ENCODE results near the gene DAPK2. TPM values are rescaled to one million over a fixed set of nuclear protein-coding genes. Genes with fewer than 3 reads are reported as not detected.

DAPK2 gene
- total RNA-seq, 1 experiment from 2014 or later = 2.3 TPM

DNA sequence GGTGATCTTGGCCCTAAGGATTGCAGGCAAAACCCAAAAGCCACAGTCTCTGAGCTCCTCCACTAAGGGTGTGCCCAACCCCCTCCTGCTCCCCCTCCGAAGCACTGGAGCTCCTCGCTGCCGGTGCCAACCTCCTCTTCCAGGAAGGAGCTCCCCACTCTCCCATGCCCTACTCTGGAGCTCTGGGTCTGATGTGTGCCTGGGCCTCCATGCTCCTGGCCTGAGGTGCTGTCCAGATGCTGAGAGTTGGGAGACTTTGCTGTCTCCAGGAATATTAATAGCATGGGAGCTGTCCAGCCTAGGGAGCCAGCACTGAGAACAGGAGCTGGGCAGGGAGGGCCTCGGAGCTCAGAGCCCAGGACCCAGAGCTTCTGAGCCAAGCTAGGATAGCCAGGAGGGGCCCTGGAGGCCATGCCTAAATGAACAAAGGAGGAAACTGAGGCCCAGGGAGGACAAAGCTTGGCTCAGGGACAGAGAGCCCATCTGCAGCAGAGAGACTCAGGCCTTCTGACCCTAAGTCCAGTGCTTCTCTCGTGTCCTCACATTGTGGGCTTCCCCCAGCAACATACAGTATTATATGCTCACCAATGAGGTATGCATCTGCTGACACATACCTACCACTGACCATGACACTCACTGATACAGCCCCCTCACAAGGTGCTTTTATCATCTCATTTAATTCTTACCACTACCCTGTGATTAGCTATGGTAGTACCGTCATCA lies 175.6 kb downstream of the DAPK2 start (continued):
- TF ChIP-seq ELF4 (CRISPR knock-in tag; IDR thresholded peaks at IDR 0.05; ENCODE audit: low read depth) (no peak), GABPB1 (CRISPR knock-in tag; IDR thresholded peaks at IDR 0.05) (0 out of 2 replicates have a peak, but pooled peaks have one; percentile 30), IRF2 (CRISPR knock-in tag; IDR thresholded peaks at IDR 0.05; ENCODE audit: borderline replicate concordance, low read depth) (no peak), ZNF121 (CRISPR knock-in tag; IDR thresholded peaks at IDR 0.05) (peak; percentile 58; the same call in 1 of the 2 replicates), ZNF416 (CRISPR knock-in tag; IDR thresholded peaks at IDR 0.05) (no peak), ATF1 (CRISPR knock-in tag; IDR thresholded peaks at IDR 0.05) (no peak), ZNF219 (CRISPR knock-in tag; IDR thresholded peaks at IDR 0.05; ENCODE audit: borderline replicate concordance) (peak; percentile 98)
- TF ChIP-seq, protein P1, sequence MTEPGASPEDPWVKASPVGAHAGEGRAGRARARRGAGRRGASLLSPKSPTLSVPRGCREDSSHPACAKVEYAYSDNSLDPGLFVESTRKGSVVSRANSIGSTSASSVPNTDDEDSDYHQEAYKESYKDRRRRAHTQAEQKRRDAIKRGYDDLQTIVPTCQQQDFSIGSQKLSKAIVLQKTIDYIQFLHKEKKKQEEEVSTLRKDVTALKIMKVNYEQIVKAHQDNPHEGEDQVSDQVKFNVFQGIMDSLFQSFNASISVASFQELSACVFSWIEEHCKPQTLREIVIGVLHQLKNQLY (CRISPR knock-in tag; IDR thresholded peaks at IDR 0.05) = peak; percentile 51; the same call in 1 of the 2 replicates
- TF ChIP-seq, protein P2, sequence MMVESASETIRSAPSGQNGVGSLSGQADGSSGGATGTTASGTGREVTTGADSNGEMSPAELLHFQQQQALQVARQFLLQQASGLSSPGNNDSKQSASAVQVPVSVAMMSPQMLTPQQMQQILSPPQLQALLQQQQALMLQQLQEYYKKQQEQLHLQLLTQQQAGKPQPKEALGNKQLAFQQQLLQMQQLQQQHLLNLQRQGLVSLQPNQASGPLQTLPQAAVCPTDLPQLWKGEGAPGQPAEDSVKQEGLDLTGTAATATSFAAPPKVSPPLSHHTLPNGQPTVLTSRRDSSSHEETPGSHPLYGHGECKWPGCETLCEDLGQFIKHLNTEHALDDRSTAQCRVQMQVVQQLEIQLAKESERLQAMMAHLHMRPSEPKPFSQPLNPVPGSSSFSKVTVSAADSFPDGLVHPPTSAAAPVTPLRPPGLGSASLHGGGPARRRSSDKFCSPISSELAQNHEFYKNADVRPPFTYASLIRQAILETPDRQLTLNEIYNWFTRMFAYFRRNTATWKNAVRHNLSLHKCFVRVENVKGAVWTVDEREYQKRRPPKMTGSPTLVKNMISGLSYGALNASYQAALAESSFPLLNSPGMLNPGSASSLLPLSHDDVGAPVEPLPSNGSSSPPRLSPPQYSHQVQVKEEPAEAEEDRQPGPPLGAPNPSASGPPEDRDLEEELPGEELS (CRISPR knock-in tag; IDR thresholded peaks at IDR 0.05) = peak; percentile 94
- TF ChIP-seq, protein P3, sequence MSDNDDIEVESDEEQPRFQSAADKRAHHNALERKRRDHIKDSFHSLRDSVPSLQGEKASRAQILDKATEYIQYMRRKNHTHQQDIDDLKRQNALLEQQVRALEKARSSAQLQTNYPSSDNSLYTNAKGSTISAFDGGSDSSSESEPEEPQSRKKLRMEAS (CRISPR knock-in tag; IDR thresholded peaks at IDR 0.05) = peak; percentile 65; the same call in 1 of the 2 replicates
- TF ChIP-seq, protein P4, sequence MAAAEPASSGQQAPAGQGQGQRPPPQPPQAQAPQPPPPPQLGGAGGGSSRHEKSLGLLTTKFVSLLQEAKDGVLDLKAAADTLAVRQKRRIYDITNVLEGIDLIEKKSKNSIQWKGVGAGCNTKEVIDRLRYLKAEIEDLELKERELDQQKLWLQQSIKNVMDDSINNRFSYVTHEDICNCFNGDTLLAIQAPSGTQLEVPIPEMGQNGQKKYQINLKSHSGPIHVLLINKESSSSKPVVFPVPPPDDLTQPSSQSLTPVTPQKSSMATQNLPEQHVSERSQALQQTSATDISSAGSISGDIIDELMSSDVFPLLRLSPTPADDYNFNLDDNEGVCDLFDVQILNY (CRISPR knock-in tag; IDR thresholded peaks at IDR 0.05) = peak; percentile 51; the same call in 1 of the 2 replicates

DNA sequence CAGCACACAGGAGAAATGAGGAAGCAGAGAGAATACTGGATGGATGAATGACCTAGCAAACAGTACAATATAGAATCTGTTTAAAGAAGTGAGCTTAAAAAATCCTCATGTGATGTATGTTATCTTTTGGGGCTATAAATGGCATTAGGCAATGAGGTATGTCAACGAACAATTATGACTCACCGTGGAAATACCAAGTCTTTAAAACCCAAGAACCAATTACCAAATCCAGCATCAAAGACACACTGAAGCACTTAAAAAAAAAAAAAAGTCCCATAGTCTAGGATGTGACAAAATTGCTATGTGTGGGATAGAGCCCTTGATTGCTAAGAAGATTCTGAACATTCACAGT lies 176.3 kb downstream of the DAPK2 start:
- no peak overlapping the region for H3K4me3 Mint-ChIP-seq
- no peak overlapping the region for H3K27ac Mint-ChIP-seq
- H3K9me3 Mint-ChIP-seq = peaks cover 3% of the 10 kb centered on the region; the same call in 1 of the 2 replicates

DNA sequence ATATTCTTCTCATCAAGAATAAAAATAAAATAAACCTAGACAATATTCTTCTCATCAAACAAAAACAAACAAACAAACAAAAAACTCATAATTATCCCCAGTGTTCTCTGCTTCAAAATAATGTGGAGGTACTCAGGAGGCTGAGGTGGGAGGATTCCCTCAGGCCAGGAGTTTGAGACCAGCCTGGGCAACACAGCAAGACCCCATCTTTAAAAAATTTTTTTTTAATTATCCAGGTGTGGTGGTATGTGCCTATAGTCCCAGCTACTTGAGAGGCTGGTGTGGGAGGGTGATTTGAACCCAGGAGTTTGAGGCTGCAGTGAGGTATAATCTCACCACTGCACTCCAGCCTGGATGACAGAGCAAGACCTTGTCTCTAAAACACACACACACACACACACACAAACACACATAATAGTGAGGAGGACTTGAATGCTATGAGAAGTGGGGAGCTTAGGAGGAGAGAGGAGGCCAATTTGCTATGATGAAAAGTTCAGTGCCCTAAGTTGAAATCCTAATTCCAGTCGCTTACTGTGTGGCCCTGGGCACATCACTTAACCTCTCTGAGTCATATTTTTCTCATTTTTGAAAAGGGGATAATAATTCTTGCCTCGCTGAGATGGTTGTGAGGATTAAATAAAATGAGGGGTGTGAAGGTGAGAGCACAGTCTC lies 176.8 kb downstream of the DAPK2 start:
- Mint-ChIP-seq H3K4me3 (no peak overlapping the region), H3K27ac (no peak overlapping the region), H3K4me1 (no peaks in the 10 kb centered on the region; the same call in 1 of the 2 replicates), H3K27me3 (ENCODE audit: low read depth) (no peaks in the 10 kb centered on the region), H3K9me3 (peaks cover 3% of the 10 kb centered on the region; the same call in 1 of the 2 replicates), H3K36me3 (no peaks in the 10 kb centered on the region; the same call in 1 of the 2 replicates)
- TF ChIP-seq NR1H2 (CRISPR knock-in tag; IDR thresholded peaks at IDR 0.05) (no peak), CREB1 (CRISPR knock-in tag; IDR thresholded peaks at IDR 0.05) (no peak), JAZF1 (CRISPR knock-in tag; IDR thresholded peaks at IDR 0.05) (no peak), EMX1 (CRISPR knock-in tag; IDR thresholded peaks at IDR 0.05) (no peak), ESRRA (CRISPR knock-in tag; IDR thresholded peaks at IDR 0.05; ENCODE audit: borderline replicate concordance) (no peak)
- TF ChIP-seq, protein P5, sequence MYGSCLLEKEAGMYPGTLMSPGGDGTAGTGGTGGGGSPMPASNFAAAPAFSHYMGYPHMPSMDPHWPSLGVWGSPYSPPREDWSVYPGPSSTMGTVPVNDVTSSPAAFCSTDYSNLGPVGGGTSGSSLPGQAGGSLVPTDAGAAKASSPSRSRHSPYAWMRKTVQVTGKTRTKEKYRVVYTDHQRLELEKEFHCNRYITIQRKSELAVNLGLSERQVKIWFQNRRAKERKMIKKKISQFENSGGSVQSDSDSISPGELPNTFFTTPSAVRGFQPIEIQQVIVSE (CRISPR knock-in tag; IDR thresholded peaks at IDR 0.05; ENCODE audit: borderline replicate concordance) = no peak
- TF ChIP-seq, protein P6, sequence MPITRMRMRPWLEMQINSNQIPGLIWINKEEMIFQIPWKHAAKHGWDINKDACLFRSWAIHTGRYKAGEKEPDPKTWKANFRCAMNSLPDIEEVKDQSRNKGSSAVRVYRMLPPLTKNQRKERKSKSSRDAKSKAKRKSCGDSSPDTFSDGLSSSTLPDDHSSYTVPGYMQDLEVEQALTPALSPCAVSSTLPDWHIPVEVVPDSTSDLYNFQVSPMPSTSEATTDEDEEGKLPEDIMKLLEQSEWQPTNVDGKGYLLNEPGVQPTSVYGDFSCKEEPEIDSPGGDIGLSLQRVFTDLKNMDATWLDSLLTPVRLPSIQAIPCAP (CRISPR knock-in tag; IDR thresholded peaks at IDR 0.05) = no peak
- TF ChIP-seq, protein P3 (CRISPR knock-in tag; IDR thresholded peaks at IDR 0.05) = no peak
- TF ChIP-seq, protein P1 (CRISPR knock-in tag; IDR thresholded peaks at IDR 0.05) = no peak
- TF ChIP-seq, protein P7, sequence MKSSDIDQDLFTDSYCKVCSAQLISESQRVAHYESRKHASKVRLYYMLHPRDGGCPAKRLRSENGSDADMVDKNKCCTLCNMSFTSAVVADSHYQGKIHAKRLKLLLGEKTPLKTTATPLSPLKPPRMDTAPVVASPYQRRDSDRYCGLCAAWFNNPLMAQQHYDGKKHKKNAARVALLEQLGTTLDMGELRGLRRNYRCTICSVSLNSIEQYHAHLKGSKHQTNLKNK (CRISPR knock-in tag; IDR thresholded peaks at IDR 0.05) = no peak
- TF ChIP-seq, protein P8, sequence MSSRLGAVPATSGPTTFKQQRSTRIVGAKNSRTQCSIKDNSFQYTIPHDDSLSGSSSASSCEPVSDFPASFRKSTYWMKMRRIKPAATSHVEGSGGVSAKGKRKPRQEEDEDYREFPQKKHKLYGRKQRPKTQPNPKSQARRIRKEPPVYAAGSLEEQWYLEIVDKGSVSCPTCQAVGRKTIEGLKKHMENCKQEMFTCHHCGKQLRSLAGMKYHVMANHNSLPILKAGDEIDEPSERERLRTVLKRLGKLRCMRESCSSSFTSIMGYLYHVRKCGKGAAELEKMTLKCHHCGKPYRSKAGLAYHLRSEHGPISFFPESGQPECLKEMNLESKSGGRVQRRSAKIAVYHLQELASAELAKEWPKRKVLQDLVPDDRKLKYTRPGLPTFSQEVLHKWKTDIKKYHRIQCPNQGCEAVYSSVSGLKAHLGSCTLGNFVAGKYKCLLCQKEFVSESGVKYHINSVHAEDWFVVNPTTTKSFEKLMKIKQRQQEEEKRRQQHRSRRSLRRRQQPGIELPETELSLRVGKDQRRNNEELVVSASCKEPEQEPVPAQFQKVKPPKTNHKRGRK (CRISPR knock-in tag; IDR thresholded peaks at IDR 0.05; ENCODE audit: borderline replicate concordance) = no peak
- POLR2A ChIA-PET = no interaction called here
- ATAC-seq (no peak), DNase-seq (ENCODE audit: low spot score) (no peak)
- CTCF ChIA-PET = interaction anchor here (1.1 to 1.4 kb wide), 2 partner anchors 76 to 117 kb away, joined by 3 to 6 read pairs; no protein-coding TSS in a partner anchor

More for the DNA sequence above, 176.3 kb downstream of the DAPK2 start:
- DNase-seq (ENCODE audit: low spot score) (no peak), ATAC-seq (no peak)
- Mint-ChIP-seq H3K36me3 (no peaks in the 10 kb centered on the region; the same call in 1 of the 2 replicates), H3K27me3 (ENCODE audit: low read depth) (no peaks in the 10 kb centered on the region), H3K4me1 (no peaks in the 10 kb centered on the region; the same call in 1 of the 2 replicates)
- ChIA-PET POLR2A (no interaction called here), CTCF (interaction anchor here (1.1 to 2.0 kb wide), 3 partner anchors 37 to 118 kb away, joined by 3 to 8 read pairs (median 6); partner anchors contain the start of gene HERC1)
- TF ChIP-seq TEAD1 (CRISPR knock-in tag; IDR thresholded peaks at IDR 0.05) (no peak), CREM (CRISPR knock-in tag; IDR thresholded peaks at IDR 0.05) (no peak), EMX1 (CRISPR knock-in tag; IDR thresholded peaks at IDR 0.05) (no peak), NFYB (CRISPR knock-in tag; conservative IDR thresholded peaks at IDR 0.05; ENCODE audit: low read depth) (no peak)

Measured in WTC11 (cell line).